Activated T-helper 9 cell treated with anti-CD3 and anti-CD28 coated beads, Interleukin-2, amount 50 U/mL, for 16 hours (primary cell): ENCODE measurements around the gene PHF21B.

Experiments used
- DNase-seq: peaks from one replicate; pipeline ENCODE4 v3.0.0-alpha.2; 2020; ENCODE audit warnings: low read depth

The PHF21B gene

DNA sequence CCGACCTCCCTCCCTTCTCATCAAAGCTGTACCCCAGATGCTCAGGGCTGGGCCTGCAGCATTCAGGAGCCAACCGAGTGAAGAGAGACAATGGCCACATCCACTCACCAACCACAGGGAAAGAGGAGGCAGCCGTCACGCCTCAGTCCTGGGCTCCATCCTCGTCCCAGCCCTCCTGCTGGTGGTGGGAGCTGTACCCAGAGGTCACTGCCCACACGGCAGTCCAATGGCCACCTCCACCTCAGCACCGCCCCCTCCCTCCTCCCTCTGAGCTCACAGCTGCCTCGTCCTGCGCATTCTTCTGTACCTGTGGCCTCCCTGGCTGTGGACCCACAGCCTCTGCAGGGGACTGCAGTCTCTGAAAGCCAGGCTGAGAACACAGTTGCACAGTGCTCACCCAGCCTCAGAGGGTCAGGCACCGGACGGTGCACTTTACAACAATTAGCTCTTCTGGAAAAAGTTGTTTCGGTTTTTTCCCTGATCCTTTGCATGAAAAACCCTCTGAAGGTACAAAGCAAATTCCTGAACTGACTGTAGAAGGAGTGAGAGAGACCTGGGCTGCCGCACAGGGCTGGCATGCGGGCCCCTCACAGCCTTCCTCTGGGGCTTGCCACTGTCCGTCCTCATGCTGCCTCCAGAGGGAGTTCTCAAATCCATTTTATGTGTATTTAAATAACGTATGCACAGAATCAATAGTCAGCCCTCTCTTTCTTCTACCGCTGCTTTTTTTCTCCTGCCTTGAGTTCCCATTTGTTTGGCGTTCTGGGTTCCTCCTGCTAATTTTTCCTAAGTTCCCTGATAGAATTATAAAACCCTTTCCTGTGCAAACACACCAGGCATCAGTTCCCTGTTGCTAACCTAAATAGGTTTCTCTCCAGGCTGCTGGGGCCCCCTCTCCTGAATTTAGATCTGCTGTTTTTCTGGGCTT, 52.7 kb downstream of the PHF21B start:
- no peak for DNase-seq

DNA sequence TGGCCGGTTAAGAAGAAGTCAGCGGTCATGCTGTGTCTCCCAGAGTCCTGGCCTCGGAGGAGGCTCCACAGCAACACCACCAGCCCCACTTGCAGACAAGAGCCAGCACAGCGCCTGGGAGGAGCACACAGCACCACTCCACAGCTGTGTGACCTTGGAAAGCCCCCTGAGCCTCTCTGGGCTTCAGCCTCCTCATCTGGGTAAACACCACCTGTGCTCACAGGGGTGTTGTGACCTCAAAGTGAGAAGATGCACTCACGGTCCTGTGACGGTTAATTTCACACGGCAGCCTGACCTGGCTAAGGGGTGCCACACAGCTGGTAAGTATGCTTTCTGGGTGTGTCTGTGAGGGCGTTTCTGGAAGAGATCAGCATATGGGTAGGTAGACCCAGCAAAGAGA, 54.7 kb downstream of the PHF21B start:
- no peak for DNase-seq

DNA sequence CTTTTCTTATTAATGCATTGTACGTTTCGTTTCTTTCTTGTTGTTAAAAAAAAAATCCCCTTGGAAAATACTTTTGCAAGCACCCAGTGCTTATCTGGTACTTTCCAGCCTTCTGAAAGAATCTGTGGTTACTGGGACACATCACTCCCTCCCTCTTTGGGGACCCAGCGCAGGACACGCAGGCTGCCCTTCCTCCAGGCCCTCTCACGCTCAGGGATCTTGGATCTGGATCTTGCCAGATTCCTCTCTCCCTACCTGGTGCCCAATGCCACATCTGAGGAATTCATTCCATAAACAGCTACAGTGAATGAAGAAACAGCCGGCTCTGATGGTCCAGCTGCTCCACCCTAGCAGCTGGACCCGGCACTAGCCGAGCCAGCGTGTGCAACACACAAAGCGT, 55.7 kb downstream of the PHF21B start:
- no peak for DNase-seq

DNA sequence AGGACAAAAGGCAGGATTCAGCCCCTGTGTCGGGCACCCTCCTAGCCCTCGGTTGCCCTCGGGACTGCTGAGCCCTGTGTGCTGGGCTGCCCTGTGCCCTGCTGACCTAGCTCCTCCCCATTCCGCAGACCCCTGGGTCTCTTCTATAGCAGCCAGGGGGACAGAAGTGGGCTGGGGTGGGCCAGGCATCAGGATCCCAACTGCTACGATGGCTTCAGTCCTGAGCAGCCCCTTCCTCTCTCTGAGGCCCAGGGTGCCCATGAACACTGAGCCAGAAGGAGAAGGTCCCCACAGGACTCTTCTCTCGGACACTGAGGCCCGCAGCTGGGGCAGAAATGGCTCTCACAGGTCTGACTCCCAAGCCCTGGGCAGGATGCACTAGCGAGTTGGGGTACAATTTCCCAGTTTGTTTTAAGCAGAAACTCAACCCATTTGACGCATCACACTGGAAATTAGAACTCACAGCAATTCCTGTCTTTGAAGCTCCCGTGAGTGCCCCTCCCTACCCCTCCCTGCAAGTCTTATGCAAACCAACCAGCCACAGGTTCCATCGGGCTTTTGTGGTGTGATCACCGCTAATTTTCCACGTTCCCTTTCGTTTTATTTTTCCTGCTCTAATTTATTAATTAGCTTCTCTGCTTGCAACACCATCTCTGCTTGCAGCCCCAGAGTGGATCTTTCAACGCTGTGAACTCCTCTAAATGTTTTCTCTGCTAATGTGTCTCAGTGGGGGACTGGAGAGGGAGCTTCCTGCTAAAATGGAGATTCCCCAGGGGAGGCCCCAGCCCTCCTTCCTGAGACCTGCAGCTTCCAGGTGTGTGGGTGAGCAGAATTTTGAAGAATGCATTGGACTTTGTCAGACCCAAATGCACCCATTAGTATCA, 56.7 kb downstream of the PHF21B start:
- DNase-seq: no peak

DNA sequence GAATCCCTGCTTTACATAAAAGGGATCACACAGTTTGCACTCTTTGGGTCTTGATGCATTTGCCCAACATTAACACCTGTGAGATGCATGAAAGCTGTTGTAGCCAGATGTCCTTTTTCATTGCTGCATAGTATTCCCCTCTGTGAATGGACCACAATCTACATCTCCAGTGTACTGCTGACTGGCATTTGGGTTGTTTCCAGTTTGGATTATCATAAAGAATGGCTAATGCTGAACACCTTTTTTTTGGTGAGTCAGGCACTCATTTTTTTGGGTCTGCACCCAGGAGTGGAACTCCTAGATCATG, 58.3 kb downstream of the PHF21B start:
- no peak for DNase-seq

DNA sequence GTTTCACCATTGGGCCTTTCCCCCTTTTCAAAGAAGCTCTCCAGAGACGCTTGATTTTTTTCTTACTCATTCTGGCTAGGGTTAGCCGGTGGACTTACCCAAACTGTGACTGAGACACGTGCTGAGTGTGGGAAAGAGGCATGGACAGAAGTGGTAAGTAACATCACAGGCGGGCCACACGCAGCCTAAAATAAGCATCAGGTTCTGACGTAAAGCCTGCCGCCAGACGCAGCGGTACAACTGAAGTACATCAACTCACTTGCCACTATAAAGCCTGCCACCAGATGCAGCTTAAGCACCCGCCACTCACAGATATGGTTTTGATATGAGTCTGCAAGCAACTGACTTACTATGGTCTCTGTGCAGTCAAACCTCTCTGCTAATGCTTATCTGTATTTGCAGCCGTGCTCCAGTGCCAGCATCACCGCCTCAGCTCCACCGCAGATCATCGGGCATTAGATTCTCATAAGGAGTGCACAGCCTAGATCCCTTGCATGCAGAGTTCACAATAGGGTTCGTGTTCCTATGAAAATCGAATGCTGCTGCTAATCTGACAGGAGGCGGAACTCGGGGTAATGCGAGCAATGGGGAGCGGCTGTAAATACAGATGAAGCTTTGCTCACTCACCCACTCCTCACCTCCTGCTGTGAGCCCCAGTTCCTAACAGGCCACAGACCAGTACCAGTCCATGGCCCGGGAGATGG, 58.8 kb downstream of the PHF21B start:
- DNase-seq: no peak

GRCh38 chr22:44947846-44948245, 62.0 kb downstream of the PHF21B start:
- no peak for DNase-seq

DNA sequence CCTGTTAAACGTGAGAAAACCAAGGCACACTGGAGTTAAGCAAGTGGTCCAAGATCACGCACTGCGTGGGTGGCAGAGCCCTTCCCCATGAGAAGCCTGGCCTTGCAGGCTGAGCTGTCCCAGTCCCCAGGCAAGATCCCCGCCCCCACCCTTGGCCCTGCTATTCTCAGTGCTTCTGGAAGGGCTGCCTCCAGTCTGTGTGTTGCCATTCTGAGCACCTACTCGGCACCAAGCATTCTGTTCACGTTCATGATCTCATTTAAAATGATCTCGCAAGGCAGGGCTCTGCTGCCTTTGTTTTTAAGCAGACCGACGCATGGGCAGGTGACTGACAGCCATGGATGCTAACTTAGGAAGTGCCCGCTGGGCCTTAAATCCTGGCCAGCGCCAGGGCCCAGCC, 62.8 kb downstream of the PHF21B start:
- no peak for DNase-seq

DNA sequence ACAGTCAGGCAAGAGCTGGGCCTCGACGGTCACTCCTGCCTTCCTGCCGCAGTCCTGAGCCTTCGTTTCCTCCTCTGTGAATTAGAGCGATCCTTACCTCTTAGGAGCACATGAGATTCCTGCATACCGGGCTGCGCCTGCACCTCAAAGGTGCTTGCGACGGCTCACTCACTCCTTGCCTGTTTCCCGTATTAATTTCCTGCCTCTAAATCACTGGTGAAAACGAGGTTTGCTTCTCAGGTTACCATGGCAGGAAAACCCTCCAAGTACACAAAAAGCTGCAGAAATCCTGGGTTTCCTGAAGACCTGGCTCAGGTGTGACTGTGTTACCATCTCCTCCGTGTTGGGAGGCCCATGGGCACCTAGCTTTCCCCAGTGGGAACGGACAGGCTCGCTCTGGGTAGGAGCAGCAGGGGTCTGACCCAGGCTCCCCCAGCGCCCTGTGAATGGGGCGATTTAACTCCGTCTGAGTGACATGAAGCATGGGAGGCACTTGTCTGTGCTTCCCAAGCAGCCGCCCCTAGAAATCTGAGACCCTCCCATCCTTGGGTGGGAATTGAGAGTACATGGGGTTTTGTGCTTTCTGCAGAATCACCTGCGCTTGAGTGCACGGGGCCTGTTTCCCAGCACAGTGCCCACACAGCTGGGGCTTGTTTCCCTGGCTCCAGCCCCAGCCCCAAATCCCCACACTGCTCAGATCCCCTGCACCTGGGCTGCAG, 64.8 kb downstream of the PHF21B start:
- DNase-seq: no peak

DNA sequence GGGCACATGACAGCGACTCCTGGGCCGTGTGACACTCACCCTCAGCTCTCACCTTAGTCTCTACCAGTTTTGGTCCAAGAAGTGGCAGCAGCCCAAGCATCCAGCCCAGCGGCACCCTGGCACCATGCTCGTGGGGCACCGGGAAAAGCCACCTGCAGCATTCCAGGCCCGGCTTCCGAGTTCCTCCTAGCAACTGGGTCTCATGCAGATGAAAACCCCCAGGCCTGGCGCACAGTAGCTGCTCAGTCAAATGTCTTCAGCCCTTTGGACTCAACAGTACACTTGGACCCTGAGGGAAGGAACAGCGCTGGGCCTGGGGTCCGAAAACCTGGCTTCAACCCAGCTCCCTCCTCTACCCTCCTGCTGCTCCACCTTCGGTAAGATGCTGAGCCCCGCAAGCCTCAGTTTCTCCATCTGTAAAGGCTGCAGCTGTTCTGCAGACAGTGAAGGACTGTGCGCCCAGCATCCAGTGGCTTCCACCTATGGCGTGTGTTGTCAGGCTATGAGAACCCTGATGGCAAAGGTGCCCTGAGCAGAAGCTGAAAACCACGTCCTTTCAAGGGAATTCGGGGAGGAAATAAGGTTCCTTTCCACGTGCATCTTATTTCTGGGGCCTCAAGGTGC, 66.0 kb downstream of the PHF21B start:
- no peak for DNase-seq

DNA sequence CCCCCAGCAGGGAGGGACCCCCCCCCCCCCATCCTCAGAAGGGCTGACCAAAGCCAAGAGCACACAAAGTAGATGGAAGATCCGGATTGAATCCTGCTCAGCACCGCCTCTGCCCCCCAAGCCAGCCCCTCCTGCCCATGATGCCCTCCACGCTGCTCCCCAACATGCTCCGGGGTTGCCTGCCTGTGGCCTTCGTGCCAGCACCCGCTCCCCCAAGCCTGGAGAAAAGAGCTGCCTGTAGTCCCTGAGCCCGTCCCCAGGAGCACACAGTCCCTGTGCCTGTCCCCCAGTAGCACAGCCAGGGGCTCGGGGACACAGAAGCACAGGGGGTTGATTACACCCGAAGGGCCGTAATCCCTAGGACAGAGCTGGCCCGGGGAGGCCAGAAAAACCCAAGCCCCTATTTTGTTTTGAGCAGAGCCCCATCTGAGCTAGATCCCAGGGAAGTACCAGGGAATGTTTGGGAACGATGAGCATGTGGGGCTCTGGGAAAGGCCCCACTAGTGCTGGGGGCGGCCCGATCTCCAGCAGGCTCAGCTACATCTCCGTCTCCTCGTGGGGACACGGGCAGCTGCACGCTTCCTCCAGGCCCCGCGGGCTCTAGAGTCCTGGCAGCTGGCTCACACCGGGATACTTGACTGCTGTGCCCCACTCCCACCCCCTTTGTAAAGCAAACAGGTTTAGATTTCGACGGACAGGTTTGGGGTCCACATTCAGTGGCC, 66.7 kb downstream of the PHF21B start:
- DNase-seq: no peak

DNA sequence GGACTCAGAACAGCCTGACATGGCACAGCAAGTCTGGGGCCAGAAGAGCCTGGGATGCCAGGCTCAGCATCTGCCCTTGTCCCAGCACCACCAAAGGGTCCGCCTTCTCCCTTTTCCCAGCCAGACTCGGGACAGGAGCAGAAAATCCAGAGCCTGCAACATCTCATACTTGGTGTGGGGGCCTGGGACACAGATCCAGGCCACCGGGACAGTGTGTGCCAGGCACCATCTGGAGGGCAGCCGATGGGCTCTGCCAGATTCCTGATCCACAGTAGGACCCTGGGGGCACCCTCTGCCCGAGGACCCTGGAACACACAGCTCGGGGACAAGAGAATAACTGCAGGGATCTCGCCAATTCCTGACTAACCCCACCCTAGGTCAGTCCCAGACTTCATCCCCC, 67.7 kb downstream of the PHF21B start:
- DNase-seq: no peak

DNA sequence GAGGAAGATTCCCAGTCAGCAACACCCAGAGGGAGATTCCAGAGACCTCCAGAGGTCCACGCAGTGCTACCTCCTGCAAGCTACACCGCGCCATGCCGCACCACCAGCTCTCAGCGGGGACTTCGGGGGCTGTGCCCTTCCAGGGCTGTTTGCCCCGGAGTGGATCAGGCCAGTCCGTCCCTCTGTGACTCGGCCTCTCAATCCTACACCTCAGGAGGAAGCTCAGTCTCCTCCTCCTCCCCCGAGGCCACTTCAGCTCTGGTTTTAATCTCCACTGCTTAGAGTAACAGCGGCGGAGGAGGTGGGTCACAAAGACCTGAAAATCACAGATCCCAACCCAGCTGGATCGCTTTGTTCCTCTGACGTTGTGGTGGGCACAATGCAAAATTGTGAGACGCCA, 68.6 kb downstream of the PHF21B start:
- no peak for DNase-seq

- DNase-seq: no peak
These were observed 69.7 kb downstream of the PHF21B start for GRCh38 chr22:44940130-44940529.

- DNase-seq: no peak
These were observed 70.4 kb downstream of the PHF21B start for GRCh38 chr22:44939451-44939850.

DNA sequence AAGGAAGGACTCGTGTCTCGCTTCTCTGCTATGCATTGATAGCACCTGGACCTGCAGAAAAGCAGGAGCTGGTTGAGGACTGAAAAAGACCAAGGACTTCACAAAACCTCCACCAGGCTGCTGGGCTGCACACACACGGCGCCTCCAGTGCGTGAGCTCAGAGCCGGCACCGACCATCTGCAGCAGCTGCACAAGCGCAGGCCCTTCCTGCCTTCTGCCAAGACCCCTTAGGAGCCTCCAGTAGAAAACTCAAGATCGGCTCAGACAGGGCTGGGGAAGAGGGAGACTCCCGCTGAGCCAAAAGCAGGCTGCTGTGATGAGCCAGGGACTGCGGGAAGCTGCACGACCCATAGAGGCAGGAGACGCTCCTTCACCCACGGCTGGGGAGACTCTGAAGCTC, 70.9 kb downstream of the PHF21B start:
- no peak for DNase-seq

DNA sequence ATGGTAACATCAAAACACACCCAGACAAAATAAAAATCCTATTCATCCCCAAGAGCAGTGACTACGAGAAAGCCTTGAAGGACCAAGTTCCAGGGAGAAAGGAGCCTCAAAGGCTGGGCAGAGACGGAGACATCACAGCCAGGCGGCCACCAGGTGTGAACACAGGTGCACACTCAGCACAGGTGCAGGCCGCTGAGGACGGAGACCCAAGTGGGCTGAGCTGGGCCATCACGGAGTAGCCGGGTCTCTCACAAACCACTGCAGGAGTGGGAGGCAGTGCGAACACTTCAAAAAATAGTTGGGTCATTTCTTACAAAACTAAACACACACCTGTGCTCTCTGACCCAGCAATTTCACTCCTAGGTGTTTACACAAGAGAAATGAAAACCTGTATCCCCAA, 72.6 kb downstream of the PHF21B start:
- no peak for DNase-seq

DNA sequence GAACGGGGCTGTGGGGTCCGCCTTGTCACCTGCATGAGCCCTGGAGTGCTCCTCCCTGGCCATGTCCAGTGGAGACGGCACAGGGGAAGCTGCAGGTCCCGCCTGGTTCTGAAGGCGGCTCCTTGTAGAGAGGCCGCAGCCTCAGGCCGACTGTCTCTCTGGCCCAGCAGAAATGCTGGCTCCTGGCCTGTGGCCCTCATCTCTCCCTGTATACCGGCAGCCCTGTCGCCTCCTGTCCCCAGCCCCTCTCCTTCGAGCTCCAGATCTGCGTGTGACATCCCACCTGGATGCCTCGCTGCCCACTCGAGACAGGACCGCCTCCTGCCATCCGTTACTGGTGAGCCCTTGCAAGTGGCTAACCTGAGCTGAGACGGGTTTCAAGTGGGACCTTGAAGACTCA, 73.6 kb downstream of the PHF21B start:
- no peak for DNase-seq

DNA sequence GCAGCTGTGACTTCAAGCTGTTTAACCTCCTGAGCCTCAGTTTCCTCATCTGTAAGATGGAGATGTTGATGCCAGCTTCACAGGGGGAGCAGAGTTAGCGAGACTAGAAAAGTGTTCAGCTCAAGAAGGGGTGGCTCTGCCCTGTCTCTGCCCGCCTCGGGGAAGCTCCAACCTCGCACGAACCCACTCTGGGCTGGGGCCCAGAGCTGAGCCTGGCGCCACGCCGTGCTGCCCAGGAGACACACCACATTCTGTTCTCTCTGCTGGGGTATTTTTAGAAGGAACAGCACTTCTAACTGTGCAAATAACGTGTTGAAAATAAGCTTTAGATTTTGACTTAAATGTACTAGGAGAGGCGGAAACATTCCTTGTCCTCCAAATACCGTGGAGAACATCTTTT, 74.1 kb downstream of the PHF21B start:
- DNase-seq: no peak

GRCh38 chr22:44934454-44934735, 75.4 kb downstream of the PHF21B start:
- DNase-seq: no peak
